Stomach (tissue), 9 donors: ENCODE results near the gene EMD. TPM values are rescaled to one million over a fixed set of nuclear protein-coding genes. Genes with fewer than 3 reads are reported as not detected.
A peak's percentile ranks its signal among the peaks of the same experiment; 100 is the strongest.

Source experiments
- DNase-seq, 2 donors: peaks; one replicate each; pipeline versions ENCODE4 v3.0.0 to v3.0.0-alpha.2; 2013 to 2019
- H3K27ac ChIP-seq, 5 donors: fragments of 200-600 bp in 4 of 5; sonication (generic) in 4 of 5; one replicate each; pipeline ENCODE4 v1.5.1; 2013 to 2019; ENCODE audit warnings: mild to moderate bottlenecking in 1 of 5, moderate library complexity in 1 of 5
- H3K27me3 ChIP-seq, 3 donors: fragments of 200-600 bp; sonication (generic); one replicate each; pipeline ENCODE4 v1.5.1; 2017 to 2019; ENCODE audit warnings: mixed run types in 1 of 3
- H3K36me3 ChIP-seq, 4 donors: fragments of 200-600 bp; sonication (generic); 1 replicate in 3 of 4; 2 replicates in 1 of 4; pipeline ENCODE4 v1.5.1; 2016 to 2019
- H3K4me1 ChIP-seq, 4 donors: fragments of 200-600 bp; sonication (generic); one replicate each; pipeline ENCODE4 v1.5.1; 2016 to 2019
- H3K4me3 ChIP-seq, 4 donors: fragments of 200-600 bp; sonication (generic) in 3 of 4; one replicate each; pipeline ENCODE4 v1.5.1; 2016 to 2019; ENCODE audit warnings: mild to moderate bottlenecking in 1 of 4
- H3K9me3 ChIP-seq, 4 donors: fragments of 200-600 bp; sonication (generic); one replicate each; pipeline ENCODE4 v1.5.1; 2016 to 2019
- CTCF ChIP-seq, 7 experiments: fragments of 450-650 bp in 4 of 7; fragments of 200-600 bp in 3 of 7; sonication (generic) in 3 of 7; IDR thresholded peaks; one replicate each; pipeline ENCODE4 v1.5.1; 2016 to 2019; ENCODE audit warnings: antibody characterized with exemption in 7 of 7, control low read depth in 2 of 7, mild to moderate bottlenecking in 1 of 7
- EP300 ChIP-seq: sonication (generic); formaldehyde crosslinking; IDR thresholded peaks from one replicate; pipeline ENCODE4 v1.6.1; 2017; ENCODE audit warnings: antibody characterized with exemption
- POLR2A ChIP-seq, 4 donors: fragments of 450-650 bp; IDR thresholded peaks; one replicate each; pipeline ENCODE4 v1.6.1; 2016; ENCODE audit warnings: antibody characterized with exemption in 4 of 4, control low read depth in 2 of 4, mild to moderate bottlenecking in 1 of 4, moderate library complexity in 1 of 4
- POLR2AphosphoS5 ChIP-seq, 3 donors: sonication (generic); formaldehyde crosslinking; IDR thresholded peaks; one replicate each; pipeline ENCODE4 v1.6.1; 2016; ENCODE audit warnings: antibody characterized with exemption in 3 of 3
- WGBS, 5 donors: extraction: QIAGEN DNeasy Blood & Tissue Kit in 3 of 5; methylation state at CpG; one replicate each; pipeline versions ENCODE4 v1.1.5 to v1.1.7; 2013 to 2018; 5-methylcytosine and 5-hydroxymethylcytosine counted together
- intact Hi-C: fragments of 100-400 bp; cut with DNase I; formaldehyde crosslinking; loops from one replicate; pipeline ENCODE4 v1.15.1; 2023; ENCODE audit warnings: low total_unique reads
- polyA plus RNA-seq, 3 donors: library from polyadenylated mRNA; stranded (reverse); fragments of 200-250 nt; gene quantifications; one replicate each; pipeline ENCODE4 v1.2.3, GENCODE V29; 2013
- total RNA-seq, 5 donors: library from RNA; depleted of rRNA; stranded (reverse); fragments of >200 nt; gene quantifications; one replicate each; pipeline versions ENCODE4 v1.1.0 to v1.2.3, GENCODE V29; 2014 to 2016
- donor health status: healthy with polysubstance abuse.
- donor health status: Bipolar disorder and iron deficiency.
- donor health status: healthy.

The EMD gene
- total and polyA plus RNA-seq, 8 donors, result 24.2 to 135 (median 55.7) TPM

- H3K4me3 ChIP-seq, result peak overlapping the region; percentile 18 to 38 (median 36)
- no peak for TF ChIP-seq POLR2AphosphoS5 (IDR thresholded peaks at IDR 0.05)
- TF ChIP-seq EP300, result no peak
- no peak for TF ChIP-seq CTCF (IDR thresholded peaks at IDR 0.05)
- no peak for TF ChIP-seq POLR2A (IDR thresholded peaks at IDR 0.05)
- no peak for DNase-seq
- peaks cover 0 to 36% (median 12%) of the 10 kb centered on the region in 4 donors for H3K4me1 ChIP-seq
- H3K27ac ChIP-seq, result peak overlapping the region; percentile 63 to 96 (median 75)
- intact Hi-C loops, result no loop called here
- no peaks in the 10 kb centered on the region for H3K9me3 ChIP-seq
- H3K36me3 ChIP-seq, result peaks cover 0 to 9% (median 2%) of the 10 kb centered on the region in 4 donors
- peaks cover 0 to 5% (median 0%) of the 10 kb centered on the region in 3 donors for H3K27me3 ChIP-seq
- whole genome bisulfite sequencing, 5 donors, result 31 to 52% (median 42%) methylated on average over 7 to 10 of the region's 10 CpGs
Measured at GRCh38 chrX:154408659-154409221, 29.6 kb downstream of the EMD start.

- no peaks in the 10 kb centered on the region for H3K9me3 ChIP-seq
- H3K36me3 ChIP-seq, result peaks cover 0 to 9% (median 2%) of the 10 kb centered on the region in 4 donors
- DNase-seq, result peak; percentile 90
- TF ChIP-seq POLR2A (IDR thresholded peaks at IDR 0.05), result no peak
- TF ChIP-seq CTCF (IDR thresholded peaks at IDR 0.05), result no peak
- TF ChIP-seq POLR2AphosphoS5 (IDR thresholded peaks at IDR 0.05), result peak in 2 of 3 donors; percentile 28 to 29
- H3K4me1 ChIP-seq, result peaks cover 0 to 36% (median 12%) of the 10 kb centered on the region in 4 donors
- 25 to 59% (median 45%) methylated on average over 3 to 26 of the region's 26 CpGs for WGBS, 5 donors
- peak within 1 kb of the TSS; percentile 71 to 96 (median 78) for H3K27ac ChIP-seq
- H3K4me3 ChIP-seq, result peak within 1 kb of the TSS; percentile 18 to 38 (median 36)
- peaks cover 0 to 9% (median 0%) of the 10 kb centered on the region in 3 donors for H3K27me3 ChIP-seq
- intact Hi-C loops, result no loop called here
Measured at GRCh38 chrX:154409222-154409871, 30.3 kb downstream of the EMD start, which contains the start of gene DNASE1L1. Gene DNASE1L1, minus strand, starts transcription at chrX:154409254. Its CDS starts 3,686 bp downstream, at chrX:154405568.

- WGBS, 5 donors, result 0 to 43% (median 18%) methylated on average over 7 to 29 of the region's 29 CpGs; no CpG with 5 or more reads in 1 of the 5 donors
- intact Hi-C loops, result no loop called here
Measured at GRCh38 chrX:154411981-154412340, 32.9 kb downstream of the EMD start.

GRCh38 chrX:154412468-154412867 lies 33.4 kb downstream of the EMD start:
- 12 to 47% (median 20%) methylated on average over 1 to 4 of the region's 4 CpGs for WGBS, 5 donors
- peak overlapping the region; percentile 62 to 77 (median 74) for H3K4me3 ChIP-seq
- intact Hi-C loops, result no loop called here
- H3K27me3 ChIP-seq, result peaks cover 0 to 9% (median 0%) of the 10 kb centered on the region in 3 donors
- H3K27ac ChIP-seq, result peak overlapping the region; percentile 91 to 98 (median 93)
- H3K36me3 ChIP-seq, result peaks cover 0 to 5% (median 4%) of the 10 kb centered on the region in 4 donors
- peaks cover 0 to 36% (median 12%) of the 10 kb centered on the region in 4 donors for H3K4me1 ChIP-seq
- DNase-seq, result no peak
- no peaks in the 10 kb centered on the region for H3K9me3 ChIP-seq
- TF ChIP-seq POLR2A (IDR thresholded peaks at IDR 0.05) (no peak), EP300 (no peak), POLR2AphosphoS5 (IDR thresholded peaks at IDR 0.05) (no peak), CTCF (IDR thresholded peaks at IDR 0.05) (no peak)

More at GRCh38 chrX:154411981-154412340, 32.9 kb downstream of the EMD start:
- Histone ChIP-seq H3K36me3 (peaks cover 0 to 5% (median 4%) of the 10 kb centered on the region in 4 donors), H3K9me3 (no peaks in the 10 kb centered on the region), H3K4me3 (peak overlapping the region; percentile 62 to 77 (median 74)), H3K27ac (peak overlapping the region; percentile 91 to 98 (median 93)), H3K27me3 (peaks cover 0 to 9% (median 0%) of the 10 kb centered on the region in 3 donors), H3K4me1 (peaks cover 0 to 36% (median 12%) of the 10 kb centered on the region in 4 donors)
- TF ChIP-seq POLR2AphosphoS5 (IDR thresholded peaks at IDR 0.05) (peak; percentile 41 to 71 (median 61)), EP300 (no peak)
- peak; percentile 67 to 85 for DNase-seq
